GM19395 (cell line): ENCODE measurements around the gene CDYL2.

Experiments used
- ATAC-seq: cut with Tn5 transposase; IDR thresholded peaks from one replicate; pipeline ENCODE4 v1.9.1; 2021; ENCODE audit warnings: mild to moderate bottlenecking, moderate library complexity; ENCODE audit not compliant: unreplicated experiment

CDYL2 gene

DNA sequence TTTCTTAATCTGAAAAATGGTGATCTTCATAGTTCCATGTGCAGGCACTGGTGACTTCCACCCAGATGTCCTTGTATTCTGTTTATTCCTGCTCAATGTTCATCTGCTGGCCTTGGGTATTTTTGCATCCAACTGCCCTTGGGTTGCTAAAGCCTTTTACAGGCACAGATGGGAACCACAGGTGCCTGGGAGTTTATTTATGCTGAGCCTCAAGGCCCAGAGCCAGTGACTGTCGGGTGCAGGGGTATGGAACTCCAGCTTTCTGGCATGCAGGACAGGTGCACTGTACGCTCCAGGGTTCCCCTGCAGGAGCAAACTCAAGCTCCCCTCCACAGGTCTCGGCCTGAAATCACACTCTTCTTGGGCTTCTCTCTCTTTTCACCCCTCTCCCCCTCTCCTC, 241.3 kb downstream of the CDYL2 start:
- no peak for ATAC-seq

- no peak for ATAC-seq
Measured at GRCh38 chr16:80559369-80559768, 245.0 kb downstream of the CDYL2 start.

DNA sequence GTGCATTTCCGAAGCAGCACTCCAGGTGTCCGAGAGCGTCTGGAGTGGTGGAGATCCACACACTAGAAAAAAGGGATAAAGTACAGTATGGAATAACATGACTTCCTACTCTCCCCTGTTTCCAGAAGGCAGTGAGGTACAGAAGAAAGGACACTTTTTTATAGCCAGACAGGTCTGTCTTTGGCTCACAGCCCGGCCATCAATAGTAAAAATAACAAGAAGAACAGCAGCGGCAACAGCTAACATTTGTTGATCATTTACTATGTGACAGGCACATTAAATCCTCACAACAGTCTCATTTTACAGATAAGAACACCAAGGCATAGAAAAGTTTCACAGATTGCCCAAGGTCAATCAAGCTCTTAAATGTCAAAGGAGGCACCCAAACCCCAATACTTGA, 247.4 kb downstream of the CDYL2 start:
- ATAC-seq, result no peak

DNA sequence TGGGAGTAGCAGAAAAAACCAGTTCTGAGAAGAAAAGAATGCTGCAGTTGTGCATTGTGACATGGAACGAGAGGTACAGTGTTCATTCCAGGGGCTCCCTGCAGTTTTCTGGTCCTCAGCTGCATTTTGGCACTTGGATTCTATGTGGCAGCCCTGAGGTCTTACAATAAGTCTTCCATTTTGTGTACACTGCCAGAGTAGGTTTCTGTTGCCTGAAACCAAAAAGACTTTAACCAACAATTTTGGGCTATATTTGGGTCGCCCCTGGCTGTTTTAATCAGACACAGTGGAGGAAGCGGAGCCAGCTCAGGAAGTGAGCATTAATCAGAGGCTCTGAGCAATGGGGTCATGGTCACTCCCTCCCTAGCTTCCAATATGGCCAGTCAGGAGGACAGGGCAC, 247.9 kb downstream of the CDYL2 start:
- ATAC-seq, result no peak

- ATAC-seq, result no peak
Measured at GRCh38 chr16:80554033-80554432, 250.4 kb downstream of the CDYL2 start.

GRCh38 chr16:80552277-80552676, 252.1 kb downstream of the CDYL2 start:
- no peak for ATAC-seq
